Retinal pigment epithelial cell (primary cell): Measurements from ENCODE around the gene CYP4A22.
"Not testable (repeated sequence)": the region's sequence is repeated elsewhere in the genome, so short reads cannot be mapped to it uniquely, and the experiment has no call there.

ENCODE experiments used
- DNase-seq: peaks from one replicate; pipeline ENCODE4 v3.0.0-alpha.2; 2010; ENCODE audit warnings: low read depth
- H3K4me3 ChIP-seq: 2 replicates; pipeline ENCODE4 v1.5.1; 2011; ENCODE audit warnings: mild to moderate bottlenecking, low read length, control low read depth, moderate library complexity
- TF ChIP-seq, protein P1 (sequence below): conservative IDR thresholded peaks from 2 replicates; pipeline ENCODE4 v1.5.1; 2011; ENCODE audit warnings: low read depth, low read length, control low read depth, inconsistent platforms

CYP4A22 gene

DNA sequence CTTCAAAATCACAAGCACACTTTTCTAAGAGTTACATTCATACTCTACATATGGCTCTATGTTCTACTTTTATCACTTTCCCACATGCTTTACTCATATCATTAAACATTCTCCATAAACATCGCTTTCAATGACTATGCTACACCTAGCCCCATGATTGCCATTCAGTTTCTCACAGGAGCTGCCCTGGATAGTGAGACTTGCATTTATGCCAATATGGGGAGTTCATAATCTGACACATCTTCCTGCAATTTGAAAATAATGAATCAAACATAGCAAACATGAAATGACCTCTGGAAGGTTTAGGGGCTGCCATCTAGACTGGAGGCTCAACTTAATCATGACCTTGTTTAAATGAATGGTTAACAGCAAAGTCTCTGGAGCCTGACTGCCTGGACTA lies 9.0 kb upstream of the CYP4A22 start:
- TF ChIP-seq, protein P1, sequence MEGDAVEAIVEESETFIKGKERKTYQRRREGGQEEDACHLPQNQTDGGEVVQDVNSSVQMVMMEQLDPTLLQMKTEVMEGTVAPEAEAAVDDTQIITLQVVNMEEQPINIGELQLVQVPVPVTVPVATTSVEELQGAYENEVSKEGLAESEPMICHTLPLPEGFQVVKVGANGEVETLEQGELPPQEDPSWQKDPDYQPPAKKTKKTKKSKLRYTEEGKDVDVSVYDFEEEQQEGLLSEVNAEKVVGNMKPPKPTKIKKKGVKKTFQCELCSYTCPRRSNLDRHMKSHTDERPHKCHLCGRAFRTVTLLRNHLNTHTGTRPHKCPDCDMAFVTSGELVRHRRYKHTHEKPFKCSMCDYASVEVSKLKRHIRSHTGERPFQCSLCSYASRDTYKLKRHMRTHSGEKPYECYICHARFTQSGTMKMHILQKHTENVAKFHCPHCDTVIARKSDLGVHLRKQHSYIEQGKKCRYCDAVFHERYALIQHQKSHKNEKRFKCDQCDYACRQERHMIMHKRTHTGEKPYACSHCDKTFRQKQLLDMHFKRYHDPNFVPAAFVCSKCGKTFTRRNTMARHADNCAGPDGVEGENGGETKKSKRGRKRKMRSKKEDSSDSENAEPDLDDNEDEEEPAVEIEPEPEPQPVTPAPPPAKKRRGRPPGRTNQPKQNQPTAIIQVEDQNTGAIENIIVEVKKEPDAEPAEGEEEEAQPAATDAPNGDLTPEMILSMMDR, result no peak
- no peak for DNase-seq
- H3K4me3 ChIP-seq, result no peak overlapping the region

DNA sequence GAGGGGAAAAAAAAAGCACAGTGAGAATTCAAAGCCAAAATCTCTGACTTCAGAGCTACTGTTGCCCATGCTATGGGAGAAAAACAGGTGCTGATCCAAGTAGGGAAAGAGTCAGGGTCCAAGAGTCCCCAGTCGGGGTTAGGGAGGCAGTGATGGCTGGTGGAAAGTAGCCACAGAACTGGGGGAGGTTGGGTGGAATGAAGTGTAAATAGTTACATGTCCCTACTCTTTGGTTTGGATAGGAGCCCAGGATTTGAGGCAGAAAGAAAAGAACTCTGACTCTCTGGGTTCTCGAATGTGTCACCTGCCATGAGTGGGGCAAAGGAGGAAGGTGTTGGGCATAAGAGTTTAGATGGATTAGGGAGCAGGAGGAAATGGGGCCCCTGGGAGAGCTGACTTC lies 8.4 kb upstream of the CYP4A22 start:
- H3K4me3 ChIP-seq, DNase-seq: not testable (repeated sequence)

DNA sequence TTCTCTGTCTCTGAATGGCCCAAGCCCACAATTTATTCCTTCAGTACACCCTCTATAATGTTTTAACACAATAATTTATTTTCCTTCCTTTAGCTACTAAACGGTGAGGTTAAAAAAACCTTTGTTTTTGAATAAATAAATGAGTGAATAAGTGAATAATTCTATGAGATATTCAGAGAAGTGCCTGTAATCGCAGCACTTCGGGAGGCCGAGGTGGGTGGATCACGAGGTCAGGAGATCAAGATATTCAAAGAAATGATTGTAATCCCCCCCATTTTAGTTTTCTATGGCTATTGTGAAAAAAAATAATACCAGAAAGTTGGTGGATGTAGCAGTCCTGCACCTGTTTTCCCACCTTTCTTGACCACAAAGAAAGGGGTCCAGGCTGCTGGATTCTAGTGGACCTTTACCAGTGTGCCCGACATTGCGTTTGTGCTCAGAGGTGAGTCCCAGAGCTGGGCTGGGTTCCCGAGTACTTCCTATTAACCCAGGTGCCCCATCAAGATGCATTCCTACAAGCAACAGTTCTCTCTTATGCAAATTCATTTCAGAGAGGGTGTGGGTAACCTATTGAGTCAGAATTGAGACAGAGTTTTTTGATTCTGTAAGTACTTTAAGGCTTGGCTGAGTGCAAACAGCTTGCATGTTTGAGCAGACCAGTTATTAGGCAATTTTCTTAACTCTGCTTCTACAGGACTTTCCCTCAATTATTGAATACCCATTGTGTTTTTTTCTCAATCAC lies 7.6 kb upstream of the CYP4A22 start:
- DNase-seq, H3K4me3 ChIP-seq: not testable (repeated sequence)

DNA sequence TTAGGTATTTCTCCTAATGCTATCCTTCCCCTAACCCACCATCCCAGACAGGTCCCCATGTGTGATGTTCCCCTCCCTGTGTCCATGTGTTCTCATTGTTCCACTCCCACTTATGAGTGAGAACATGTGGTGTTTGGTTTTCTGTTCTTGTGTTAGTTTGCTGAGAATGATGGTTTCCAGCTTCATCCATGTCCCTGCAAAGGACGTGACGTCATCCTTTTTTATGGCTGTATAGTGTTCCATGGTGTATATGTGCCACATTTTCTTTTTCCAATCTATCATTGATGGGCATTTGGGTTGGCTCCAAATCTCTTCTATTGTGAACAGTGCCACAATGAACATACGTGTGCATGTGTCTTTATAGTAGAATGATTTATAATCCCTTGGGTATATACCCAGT lies 4.6 kb upstream of the CYP4A22 start:
- DNase-seq, H3K4me3 ChIP-seq: not testable (repeated sequence)

DNA sequence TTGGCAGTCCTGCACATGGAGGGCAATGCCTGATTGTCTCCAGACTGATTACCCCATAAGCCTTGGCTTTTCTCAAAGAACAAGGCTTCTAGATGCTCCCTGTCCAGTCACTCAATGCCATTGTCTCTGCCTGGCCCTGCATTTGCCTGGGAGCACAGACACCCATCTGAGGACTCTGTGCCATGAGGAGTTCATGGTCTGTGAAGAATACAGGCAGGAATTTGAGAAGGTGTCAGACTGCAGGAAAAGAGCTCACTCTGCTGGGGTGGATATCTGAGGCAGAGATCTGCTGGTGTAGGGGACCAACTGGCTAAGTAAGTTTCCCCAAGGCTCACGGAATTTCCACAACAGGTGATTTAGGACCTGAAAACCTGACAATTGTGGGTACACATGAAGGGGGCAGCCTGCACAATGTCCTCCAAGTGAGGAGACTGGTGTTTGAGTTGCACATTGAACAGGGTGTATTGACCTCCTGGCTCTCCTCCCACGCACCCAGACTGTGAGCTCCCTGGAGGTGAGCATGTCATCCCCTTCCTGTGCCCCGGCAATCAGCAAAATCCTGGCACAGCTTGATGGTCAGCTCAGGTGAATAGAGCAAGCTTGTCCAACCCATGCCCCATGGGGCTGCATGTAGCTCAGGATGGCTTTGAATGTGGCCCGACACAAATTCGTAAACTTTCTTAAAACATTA lies 829 bp downstream of the CYP4A22 start:
- H3K4me3 ChIP-seq, result no peak overlapping the region
- DNase-seq, result no peak
- TF ChIP-seq, protein P1, result no peak

DNA sequence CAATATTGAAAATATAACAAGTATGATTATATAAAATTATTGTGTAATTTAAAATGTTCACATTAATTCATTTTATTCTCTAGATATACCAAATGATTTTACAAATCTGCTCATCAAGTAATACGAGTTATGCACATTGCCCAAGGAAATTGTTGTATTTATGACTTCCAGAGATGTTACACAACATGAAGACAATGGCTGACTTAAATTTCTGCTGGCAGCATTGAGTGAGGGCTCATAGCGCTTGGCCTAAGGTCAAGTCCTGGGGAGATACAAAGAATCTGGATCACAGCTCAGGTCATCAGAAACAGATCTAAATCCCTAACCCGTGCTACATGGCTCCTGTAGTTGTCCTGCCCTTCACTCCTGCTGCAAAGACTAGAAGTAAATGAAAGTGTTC lies 3.1 kb downstream of the CYP4A22 start:
- DNase-seq, H3K4me3 ChIP-seq: not testable (repeated sequence)

DNA sequence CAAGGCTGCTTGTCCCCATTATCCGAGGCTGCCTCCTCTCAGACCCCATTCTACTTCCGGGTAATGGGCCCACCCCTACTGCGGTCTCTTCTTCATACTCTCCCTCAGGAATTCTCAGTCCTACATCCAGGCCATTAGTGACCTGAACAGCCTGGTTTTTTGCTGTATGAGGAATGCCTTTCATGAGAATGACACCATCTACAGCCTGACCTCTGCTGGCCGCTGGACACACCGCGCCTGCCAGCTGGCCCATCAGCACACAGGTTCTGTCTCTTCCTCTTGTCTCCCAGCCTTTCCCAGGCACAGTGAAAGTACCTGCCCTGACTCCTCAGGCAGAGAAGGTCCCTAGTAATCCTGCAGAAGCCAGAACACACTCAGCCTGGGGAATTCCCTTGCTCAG lies 6.4 kb downstream of the CYP4A22 start:
- H3K4me3 ChIP-seq, DNase-seq: not testable (repeated sequence)

DNA sequence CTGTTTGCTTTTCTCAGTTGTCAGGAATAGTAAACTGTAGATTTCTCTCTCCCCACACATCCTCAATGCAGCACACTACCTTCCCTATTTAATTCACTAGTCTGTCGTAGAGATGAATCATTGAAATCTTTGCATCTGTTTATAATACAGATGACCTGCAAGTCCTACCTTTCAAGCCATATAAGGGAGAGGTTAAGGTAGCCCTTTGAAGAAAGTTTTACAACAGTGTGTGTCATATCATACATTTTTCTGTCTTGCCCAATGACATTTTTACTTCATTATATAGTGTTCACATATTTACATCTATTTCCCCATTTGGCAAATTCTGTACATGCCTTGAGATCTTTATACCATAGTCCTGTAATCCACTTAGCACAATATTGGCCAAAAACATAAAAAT lies 9.3 kb downstream of the CYP4A22 start:
- H3K4me3 ChIP-seq, DNase-seq: not testable (repeated sequence)

More for the DNA sequence above, 6.4 kb downstream of the CYP4A22 start:
- TF ChIP-seq, protein P1, result peak; percentile 47

DNA sequence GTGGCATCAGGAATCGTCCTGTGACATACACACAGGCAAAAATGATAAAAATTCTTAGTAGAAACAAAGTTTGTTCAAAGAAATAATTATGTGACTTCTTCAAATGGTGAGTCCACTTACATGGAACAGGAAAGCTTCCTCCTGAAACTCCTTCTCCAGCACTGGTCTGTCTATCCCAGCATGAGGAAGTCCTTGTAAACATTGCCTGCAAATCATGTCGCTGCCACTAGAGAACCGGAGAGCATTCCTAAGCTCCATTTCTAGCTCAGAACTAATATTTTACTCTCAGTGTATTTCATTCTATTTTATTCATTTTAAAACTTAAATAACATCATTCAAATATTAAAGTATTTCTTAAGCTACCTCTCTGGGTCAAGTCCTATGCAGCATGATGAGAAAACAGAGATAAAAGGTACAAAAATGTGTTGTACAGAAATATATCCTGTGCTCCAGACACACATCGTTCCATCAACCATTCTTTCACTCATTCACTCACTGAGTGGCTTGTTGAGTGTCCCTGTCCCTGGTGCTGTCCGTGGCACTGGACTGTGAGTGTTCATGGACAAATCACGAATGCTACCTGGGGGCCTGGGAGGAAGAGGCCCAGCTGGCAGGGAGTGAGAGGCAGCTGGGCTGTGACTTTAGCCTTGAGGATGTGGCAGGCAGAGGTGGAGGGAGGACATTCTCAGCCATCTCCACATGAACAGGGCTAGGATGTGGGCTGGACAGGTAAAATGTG lies 10.0 kb downstream of the CYP4A22 start:
- no peak overlapping the region for H3K4me3 ChIP-seq
- DNase-seq, result no peak
- TF ChIP-seq, protein P1, result no peak

DNA sequence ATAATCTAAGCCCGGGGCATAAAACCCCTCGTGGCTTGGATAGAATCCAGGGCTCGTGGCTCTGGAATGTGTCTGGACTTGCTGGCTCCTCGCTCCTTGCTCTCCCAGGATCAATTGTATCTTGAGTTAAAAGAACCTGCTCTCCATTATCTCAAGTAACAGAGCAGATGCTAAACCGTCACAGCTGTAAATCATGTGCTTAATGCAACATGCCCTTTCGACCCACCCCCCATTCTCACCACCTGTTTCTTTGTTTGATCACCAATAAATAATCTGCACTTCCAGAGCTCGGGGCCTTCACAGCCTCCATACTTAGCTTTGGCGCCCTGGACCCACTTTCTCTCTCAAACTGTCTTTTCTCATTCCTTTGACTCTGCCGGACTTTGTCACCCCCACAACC lies 11.9 kb downstream of the CYP4A22 start:
- not testable (repeated sequence) for DNase-seq, H3K4me3 ChIP-seq

DNA sequence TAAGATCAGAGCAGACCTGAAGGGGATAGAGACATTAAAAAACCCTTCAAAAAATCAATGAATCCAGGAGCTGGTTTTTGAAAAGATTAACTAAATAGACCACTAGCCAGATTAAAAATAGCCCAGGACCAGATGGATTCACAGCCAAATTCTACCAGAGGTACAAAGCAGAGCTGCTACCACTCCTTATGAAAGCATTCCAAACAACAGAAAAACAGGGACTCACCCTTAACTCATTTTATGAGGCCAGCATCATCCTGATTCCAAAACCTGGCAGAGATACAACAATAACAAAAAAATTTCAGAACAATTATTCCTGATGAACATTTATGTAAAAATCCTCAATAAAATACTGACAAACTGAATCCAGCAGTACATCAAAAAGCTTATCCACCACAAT lies 19.2 kb downstream of the CYP4A22 start:
- not testable (repeated sequence) for DNase-seq, H3K4me3 ChIP-seq

DNA sequence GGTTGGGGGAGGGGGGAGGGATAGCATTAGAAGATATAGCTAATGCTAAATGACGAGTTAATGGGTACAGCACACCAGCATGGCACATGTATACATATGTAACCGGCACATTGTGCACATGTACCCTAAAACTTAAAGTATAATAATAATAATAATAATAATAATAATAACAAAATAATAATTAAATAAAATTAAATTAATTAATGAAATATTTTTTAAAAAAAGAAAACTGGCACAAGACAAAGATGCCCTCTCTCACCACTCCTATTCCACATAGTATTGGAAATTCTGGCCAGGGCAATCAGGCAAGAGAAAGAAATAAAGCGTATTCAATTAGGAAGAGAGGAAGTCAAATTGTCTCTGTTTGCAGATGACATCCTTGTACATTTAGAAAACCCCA lies 20.7 kb downstream of the CYP4A22 start:
- H3K4me3 ChIP-seq, DNase-seq: not testable (repeated sequence)
